Ecto neural progenitor cell (in vitro differentiated cells): ENCODE measurements around the gene MLXIPL.
"Not testable (repeated sequence)": the region's sequence is repeated elsewhere in the genome, so short reads cannot be mapped to it uniquely, and the experiment has no call there.

Experiments used
- DNase-seq: peaks from one replicate; pipeline ENCODE4 v3.0.0-alpha.2; 2018; ENCODE audit warnings: low spot score

The MLXIPL gene

DNA sequence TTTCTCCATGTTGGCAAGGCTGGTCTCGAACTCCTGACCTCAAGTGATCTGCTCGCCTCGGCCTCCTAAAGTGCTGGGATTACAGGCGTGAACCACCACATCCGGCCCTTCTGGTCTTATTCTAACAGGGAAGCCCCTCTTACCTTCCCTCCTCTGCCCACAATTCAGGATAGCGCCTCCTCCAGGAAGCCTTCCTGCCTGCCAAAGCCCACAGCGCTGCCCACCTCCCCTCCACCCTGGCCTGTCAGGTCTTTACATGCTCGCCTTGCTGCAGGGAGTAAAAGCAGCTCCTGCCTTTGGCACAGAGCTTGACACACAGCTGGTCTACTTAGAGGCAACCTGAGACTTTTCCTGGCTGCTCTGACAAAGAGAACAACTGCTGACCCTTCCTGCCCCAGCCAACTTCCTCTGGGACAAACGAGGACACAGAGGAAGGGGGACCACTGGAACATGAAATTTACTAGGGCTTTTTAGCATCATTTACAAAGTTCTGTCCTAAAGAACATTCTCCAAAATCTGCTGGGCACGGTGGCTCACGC, 13.2 kb downstream of the MLXIPL start:
- DNase-seq, result no peak

DNA sequence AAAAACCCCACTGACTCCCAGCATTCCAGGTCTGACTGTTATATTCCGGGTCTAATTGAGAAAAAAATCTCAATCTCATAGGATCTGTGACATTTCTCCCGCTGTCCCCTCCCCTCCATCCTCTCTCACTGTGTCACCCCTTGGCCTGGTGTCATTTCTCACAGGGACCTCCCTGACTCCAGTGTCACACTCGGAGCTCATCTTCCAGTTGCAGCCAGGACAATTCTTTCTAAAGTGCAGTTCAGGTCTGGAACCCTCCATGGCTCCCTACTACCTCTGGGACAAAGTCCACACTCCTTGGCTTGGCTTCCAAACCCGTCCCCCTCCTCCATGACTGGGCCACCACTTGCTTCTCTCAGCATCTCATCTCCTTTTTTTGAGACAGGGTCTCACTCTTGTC, 14.2 kb downstream of the MLXIPL start:
- DNase-seq, result no peak

DNA sequence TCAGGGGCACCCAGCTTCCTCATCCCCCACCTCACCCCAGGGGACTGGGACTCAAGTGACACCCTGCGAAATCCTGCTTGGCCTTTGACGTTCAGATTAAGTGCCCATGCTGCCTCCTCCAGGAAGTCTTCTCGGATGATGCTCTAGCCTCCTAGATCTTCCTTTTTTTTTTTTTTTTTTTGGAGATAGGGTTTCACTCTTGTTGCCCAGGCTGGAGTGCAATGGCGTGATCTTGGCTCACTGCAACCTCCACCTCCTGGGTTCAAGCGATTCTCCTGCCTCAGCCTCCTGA, 16.7 kb downstream of the MLXIPL start:
- DNase-seq, result not testable (repeated sequence)

DNA sequence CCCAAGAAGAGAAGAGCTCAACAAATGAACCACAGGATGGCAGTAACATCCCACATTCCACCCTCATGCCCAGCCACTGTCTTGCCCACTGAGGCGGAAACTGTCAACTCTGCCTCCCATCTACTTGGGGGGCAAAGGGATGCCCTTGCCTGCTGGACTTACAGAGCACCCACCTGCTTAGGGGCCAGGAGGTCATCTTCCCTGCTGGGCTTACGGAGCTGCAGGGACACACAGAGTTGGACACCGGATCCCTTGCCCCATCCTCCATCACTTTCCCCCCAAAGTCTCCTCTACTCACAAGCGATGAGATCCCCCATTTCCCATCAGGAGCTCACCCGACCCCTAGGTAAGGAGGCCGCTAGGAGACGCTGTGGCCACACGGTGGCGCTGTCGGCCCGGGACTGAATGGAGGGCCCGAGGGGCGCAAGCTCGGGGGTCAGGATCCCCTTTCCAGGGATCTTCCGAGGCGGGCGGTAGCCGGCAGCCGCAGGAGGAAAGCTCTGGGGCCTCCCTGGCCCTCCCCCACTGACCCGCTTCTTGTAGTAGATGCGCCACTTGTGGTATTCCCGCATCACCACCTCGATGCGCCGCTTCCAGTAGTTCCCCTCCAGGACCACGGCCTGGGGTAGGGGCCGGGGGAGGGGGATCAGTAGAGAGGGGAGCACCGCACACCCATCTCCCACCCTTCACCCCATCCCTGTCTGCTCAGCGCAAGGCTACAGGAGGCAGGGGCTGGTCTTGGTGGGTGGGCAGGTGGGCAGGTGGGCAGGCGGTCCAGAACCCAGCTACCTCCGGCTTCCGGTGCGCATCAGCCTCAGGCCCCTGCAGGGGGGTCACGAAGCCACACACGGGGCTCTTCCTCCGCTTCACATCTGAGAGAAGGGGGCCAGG, 17.3 kb downstream of the MLXIPL start:
- peak; percentile 91 for DNase-seq

DNA sequence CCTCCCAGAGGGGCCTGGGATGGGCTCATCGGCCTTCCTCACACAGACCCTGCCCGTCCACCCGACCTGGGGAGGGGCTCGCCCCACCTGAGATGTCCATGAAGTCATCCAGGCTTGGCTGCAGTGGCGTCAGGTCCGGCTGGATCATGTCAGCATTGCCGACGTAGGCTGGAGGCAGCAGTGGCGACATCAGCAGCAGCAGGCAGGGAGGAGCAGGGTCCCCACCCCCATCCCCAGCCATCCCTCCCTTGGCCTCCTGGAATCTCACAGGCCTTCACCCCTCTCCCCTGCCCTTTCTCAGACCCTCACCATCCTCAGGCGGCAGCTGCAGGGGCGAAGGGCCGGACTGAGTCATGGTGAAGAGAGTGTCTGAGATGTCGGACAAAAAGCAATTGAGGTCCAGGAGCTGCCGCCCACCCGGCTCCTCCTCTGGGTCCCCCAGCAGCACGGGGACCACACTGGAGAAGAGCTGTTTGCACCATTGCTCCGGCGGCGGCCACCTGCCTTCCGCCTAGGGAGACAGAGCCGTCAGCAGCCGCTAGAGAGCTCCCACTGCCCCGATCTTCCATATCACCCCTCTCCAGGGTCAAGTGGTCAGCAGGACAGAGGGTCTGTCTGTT, 18.6 kb downstream of the MLXIPL start:
- no peak for DNase-seq

DNA sequence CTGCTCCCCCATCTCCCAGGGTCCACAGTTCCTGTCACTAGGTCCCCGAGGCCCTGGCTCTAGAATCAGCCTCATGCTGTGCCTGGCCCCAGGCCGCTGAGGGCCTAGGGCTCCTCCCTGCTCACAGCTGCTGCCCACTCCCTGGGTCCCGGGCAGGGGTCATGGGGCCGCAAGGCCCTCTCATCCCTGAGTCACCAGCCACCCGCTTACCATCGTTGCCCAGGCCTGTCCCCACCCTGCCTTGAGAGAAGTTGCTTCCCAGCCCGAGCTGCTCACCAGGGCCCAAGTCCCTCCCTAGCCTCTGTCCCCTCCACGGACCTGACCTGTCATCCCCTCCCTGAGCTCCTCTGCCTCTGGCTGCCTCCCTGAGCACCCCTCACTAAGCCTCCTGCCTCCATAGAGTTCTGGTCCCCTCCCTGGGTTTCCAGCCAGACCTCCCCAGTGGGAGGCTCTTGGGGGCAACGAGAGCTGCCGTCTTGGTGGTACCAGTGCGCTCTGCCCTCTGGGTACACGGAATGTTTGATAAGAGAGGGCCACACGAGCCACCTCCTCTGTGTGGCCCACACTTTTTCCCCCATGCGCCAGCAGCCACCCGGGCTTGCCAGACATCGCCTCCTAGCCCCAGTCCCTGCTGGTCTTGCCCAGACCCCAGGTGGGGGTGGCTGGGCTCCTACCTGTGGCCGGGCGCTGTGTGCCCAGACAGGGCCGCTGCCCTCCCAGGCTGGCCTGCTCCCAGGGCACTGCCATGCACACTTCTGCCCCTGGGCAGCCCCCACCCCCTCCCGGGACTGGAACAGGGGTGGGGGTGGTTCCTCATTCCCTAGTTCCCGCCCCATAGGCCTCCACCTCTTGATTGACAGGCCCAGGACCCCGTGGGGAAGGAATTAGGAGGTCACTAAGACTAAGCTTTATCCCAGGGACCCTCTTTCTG, 21.3 kb downstream of the MLXIPL start:
- no peak for DNase-seq

DNA sequence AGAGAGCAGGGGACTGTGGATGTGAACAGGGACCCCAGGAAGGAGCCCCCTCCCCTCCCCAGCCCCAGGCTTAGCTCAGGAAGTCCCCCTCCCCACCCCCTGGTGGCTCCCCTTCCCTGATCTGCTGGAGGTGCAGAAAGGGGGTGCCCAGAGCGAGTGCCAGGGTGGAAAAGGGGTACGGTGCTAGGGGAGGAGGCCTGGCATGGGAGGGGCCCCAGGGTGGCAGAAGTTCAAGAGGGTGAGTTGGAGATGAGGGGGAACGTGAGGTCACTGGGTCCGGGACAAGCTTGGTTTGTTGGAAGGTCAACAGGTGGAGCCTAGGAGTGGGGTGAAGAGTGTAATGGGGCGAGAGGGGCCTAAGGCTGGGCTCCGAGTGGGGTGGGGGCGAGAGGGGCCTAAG, 24.4 kb downstream of the MLXIPL start:
- DNase-seq, result no peak

DNA sequence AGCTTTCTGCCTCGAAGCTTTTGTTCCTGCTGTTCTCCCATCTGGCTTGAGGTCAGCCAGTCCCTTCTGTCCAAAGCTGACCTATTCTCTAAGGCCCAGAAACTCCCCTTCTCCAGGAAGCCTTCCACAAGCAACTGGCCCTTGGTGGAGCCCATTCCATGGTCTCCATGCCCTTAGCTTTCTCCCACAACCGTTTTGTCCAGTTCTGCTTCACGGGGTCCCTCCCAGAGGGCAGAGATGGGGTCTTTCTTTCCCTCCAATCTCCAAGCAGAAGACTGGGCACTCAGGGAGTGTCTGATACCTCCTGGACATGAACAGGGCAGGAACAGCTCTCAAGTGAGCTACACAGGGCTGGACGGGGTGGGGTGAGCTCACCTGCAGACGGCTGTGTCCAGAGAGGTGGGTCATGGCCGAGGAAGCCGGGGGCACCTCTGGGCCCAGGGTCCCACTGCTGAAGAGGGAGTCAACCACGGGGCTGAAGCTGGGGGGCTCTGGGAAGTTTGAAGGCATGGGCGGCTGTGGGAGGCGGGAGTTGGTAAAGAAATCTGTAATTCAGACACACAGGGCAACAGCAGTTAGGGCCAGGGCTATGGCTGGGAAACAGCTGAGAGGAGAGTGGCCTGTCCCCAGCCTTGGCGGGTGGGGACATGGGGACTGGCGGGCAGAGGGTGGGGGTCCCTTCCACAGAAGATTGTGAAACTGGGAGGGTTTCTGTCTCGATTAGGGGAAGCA, 25.0 kb downstream of the MLXIPL start:
- DNase-seq, result no peak

DNA sequence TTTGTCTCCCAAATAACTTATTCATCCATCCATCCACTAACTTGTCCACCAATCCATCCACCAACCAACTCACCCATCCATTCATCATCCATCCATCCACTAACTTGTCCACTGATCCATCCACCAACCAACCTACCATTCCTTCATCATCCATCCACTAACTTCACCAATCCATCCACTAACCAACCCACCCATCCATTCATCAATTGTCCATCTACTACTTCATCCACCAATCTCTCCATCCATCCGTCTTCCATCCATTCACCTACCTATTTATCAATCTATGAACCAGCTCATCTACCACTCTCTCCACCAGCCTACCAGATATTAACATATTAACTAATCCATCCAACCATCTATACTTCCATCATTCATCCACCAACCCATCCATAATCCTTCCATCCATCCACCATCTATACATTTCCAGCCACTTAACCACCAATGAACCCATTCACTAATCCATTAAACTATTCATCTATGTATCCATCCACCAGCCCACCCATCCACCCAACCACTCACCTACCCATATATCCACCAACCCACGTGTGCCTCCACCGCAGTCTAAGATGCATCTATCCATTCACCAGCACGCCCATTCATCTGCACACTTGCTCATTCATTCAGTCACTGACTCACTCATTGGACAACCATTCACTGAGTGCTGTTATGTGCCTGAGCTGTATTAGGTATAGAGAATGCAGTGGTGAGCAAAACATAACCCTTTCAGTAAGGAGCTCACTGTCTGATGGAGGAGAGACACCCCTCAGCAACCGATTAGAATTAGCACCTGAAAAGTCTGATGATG, 26.1 kb downstream of the MLXIPL start:
- DNase-seq, result no peak

DNA sequence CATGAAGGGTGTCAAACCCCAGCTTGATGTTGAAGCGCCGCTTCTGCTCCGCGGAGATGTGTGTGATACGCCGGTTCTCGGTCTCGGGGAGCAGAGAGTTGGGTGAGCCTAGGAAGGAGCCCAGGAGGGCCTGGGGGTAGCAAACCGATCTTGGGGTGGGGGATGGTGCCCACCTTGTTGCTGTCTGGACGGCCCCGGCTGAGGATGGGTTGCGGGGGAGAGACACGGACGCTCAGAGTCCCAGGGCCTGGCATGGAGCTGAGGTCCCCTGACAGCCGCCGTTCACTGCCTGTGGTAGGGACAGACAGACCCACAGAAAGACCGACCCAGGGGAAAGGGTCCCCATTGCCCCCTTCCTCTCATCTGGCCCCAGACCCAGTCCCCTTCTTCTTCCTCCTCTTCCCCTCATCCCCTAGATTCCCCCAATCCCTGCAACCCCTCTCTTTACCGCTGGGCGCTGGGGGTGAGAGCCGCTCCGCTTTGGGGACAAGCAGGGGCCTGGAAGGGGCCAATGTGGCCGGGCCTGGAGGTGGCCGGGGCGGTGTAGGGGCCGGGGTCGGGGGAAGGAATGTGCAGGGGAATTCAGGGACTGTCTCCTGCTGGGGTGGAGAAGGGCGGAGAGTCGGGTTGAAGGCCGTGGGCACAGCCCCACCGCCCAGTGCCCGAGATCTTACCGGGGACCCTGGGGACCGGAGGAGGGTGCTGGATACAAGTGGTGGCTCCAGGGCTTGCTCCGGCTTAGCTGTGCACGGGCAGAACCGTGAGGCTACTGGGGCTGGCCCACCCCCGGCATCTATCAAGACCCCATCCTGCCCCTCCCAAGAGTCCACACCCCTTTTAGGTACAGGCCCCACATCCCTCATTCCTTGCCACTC, 27.9 kb downstream of the MLXIPL start:
- no peak for DNase-seq

DNA sequence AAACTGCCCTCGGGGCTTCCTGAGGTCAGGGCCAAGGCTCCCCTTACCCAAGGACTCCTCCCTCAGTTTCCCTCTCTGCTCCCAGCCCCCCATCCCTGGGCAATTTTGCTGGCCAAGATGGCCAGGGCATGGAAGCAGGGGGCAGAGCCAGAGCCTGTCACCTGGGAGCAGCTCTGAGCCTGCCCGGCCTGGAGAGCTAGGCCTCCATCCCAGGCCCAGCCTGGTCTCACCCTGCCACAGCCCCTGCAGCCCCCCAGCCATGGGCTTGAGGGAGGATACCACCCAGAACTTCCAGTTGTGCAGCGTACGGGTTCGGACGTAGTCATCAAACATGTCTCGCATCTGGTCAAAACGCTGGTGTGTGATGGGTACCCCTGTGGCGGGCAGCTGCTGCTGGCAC, 29.0 kb downstream of the MLXIPL start:
- DNase-seq, result no peak

DNA sequence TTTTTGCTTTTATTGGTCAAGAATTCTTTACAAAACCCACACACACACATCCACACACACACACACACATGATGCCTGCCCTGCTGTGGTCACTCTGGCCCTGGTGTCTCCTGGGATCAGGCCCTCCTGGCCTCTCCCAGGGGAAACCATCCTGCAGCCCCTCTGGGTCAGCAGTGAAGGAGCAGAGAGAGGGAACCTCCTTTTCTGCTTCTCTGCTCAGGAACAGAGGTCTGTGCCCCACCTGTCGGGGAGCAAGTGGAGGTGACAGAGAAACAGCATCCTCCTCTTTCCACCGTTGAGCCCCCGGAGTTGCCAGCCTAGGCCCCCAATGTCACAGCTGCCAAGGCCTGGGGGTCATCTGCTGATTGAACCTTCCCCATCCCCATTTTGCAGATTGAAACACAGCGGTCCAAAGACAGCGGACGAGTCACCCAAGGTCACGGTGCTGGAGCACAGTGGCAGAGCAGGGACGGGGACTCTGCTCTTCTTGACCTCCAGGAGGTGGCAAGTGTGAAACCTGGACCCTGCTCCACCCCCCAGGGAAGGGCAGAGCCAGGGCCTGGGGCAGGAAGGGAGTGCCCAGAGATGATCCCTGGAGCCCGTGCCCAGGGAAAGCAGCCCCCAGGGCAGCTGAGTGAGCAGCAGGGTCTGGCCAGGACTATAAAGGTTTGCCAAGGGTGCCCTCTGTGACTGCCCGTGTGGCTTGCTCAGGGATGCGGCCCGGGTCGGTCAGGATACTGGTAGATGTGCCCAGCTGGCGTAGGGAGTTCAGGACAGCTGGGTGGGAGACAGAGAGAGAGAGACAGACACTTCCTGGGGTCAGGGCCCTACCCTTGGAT, 30.9 kb downstream of the MLXIPL start:
- DNase-seq, result no peak

DNA sequence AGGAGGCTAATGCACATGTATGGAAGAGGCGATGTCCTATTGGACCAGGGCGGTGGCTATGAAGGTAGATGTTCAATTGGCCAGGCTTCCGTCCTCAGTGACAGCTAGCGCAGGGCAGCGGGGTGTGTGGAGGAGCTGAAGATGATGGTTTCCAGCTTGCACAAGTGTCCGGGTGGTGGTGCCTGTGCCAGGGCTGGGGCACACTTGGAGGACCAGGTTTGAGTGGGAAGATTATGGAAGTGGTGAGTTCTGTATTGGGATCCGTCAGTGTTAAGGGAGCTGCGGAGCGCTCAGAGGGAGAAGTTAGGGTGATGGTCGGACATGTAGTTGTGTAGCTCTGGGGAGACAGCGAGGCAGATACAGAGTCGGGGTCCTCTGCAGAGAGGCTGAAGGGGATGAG, 37.4 kb downstream of the MLXIPL start:
- no peak for DNase-seq

DNA sequence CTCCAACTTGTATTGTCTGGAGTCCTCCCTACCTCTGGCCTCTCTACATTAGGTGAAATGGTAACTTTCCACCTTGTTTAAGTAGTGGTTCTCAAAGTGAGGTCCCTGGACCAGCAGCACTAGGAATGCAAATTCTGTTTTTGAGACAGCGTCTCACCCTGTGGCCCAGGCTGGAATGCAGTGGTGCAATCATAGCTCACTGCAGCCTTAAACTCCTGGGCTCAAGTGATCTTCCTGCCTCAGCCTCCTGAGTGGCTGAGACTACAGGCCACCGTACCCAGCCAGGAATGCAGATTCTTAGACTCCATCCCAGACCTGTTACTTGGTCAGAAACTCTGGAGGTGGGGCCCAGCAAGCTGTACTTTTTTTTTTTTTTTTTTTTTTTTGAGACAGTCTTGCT, 39.1 kb downstream of the MLXIPL start:
- no peak for DNase-seq

DNA sequence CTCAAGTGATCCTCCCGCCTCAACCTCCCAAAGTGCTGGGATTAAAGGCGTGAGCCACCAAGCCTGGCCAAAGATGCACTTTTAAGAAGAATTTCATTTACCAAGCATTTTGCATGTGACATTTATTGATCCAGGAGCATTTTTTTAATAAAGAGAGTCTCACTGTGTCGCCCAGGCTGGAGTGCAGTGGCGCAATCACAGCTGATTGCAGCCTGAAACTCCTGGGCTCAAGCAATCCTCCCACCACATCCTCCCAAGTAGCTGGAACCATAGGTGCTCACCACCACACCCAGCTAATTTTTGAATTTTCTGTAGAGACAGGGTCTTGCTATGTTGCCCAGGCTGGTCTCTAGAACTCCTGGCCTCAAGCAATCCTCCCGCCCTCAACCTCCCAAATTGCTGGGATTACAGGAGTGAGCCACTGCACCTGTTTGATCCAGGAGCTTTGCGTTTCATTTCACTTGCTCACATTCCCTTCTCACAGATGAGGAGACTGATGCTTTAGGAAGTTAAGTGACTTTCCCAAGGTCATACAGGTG, 41.6 kb downstream of the MLXIPL start:
- no peak for DNase-seq

DNA sequence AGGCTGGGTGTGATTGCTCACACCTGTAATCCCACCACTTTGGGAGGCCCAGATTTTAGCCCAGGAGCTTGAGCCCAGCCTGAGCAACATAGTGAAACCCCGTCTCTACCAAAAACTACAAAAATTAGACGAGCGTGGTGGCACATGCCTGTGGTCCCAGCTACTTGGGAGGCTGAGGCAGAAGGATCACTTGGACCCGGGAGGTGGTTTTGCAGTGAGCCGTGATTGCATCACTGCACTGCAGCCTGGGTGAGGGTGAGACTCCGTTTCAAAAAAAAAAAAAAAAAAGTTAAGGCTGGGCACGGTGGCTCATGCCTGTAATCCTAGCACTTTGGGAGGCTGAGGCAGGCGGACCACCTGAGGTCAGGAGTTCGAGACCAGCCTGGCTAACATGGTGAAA, 43.3 kb downstream of the MLXIPL start:
- not testable (repeated sequence) for DNase-seq

DNA sequence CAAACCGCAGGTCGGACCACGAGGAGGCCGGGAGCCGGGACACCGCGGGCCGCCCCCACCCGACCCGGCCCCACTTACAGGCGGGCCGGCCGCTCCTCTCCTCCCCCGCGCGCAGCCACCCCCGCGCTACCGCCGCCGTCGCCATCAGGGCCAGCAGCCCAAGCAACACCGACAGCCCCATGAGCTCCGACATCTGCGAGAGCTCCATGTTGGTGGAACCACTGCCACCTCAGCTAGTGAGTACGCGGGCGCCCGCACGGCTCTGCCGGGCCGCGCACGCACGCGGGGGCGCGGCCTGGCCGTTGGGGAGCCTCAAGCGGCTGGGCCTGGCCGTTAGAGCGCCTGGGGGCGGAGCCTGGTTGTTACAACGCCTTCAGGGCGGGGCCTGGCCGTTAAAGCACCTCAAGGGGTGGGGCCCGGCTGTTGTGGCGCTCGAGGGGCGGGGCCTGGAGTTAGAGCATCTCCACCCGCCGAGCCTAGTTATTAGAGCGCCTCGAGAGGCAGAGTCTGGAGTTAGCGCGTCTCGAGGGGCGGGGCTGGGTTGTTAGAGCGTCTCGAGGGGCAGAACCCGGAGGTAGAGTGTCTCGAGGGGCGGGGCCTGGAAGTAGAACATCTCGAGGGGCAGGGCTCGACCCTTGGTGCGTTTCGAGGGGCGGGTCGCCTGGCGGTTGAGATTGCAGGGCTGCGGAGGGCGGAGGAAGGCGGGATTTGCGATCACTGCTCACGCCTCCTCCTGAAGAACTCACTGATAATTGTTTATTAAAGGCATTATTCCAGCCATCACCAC, 45.8 kb downstream of the MLXIPL start, which contains the start of gene TBL2:
Gene TBL2, minus strand, starts transcription at position 238 of the 787 bp plus-strand sequence. Its CDS starts 30 bp downstream, at position 208.
- peak; percentile 99 for DNase-seq
